Endothelial cell of umbilical vein (primary cell): Measurements from ENCODE around the gene PARVA. TPM values are rescaled to one million over a fixed set of nuclear protein-coding genes. Genes with fewer than 3 reads are reported as not detected.

Experiments used
- BruUV-seq: library from RNA; stranded (reverse); fragments of 400-500 nt; replicated peaks from 2 replicates; lab custom pipeline; 2021; lab: Mats Ljungman, UMichigan
- CTCF ChIA-PET: fragments of 300-600, 350-600 bp; sonication (Branson Sonifier 250); formaldehyde crosslinking; loops from one replicate; lab custom pipeline; 2021; ENCODE audit warnings: antibody characterized with exemption, inconsistent platforms; lab: Charles Lee
- POLR2A ChIA-PET: fragments of 300-600, 350-600 bp; sonication (Branson Sonifier 250); formaldehyde crosslinking; loops from one replicate; lab custom pipeline; 2021; ENCODE audit warnings: antibody characterized with exemption, inconsistent platforms; lab: Charles Lee
- DNase-seq: peaks from one replicate; pipeline ENCODE4 v3.0.0-alpha.2; 2011; ENCODE audit warnings: low read depth, low spot score
- FAIRE-seq: peaks from 2 replicates; lab custom pipeline; 2011; peaks lifted over from hg19 to GRCh38; lab: Jason Lieb, UNC
- H2AFZ ChIP-seq: 2 replicates; pipeline ENCODE4 v1.6.0; 2012; ENCODE audit warnings: low read depth, low read length, control low read depth, inconsistent platforms
- H3K27ac ChIP-seq: 2 replicates; pipeline ENCODE4 v1.5.1; 2011; ENCODE audit warnings: low read depth, mild to moderate bottlenecking, control low read depth, low read length, moderate library complexity; ENCODE audit not compliant: insufficient read depth
- H3K27me3 ChIP-seq, 2 experiments: 2 replicates each; pipeline versions ENCODE4 v1.6.0 to v1.6.1; 2011; ENCODE audit warnings: low read length in 2 of 2, mixed read lengths in 1 of 2; ENCODE audit not compliant: control insufficient read depth in 2 of 2, insufficient read depth in 2 of 2
- H3K36me3 ChIP-seq, 2 experiments: 2 replicates in 1 of 2; 3 replicates in 1 of 2; pipeline ENCODE4 v1.5.1; 2011; ENCODE audit warnings: low read length in 2 of 2, mild to moderate bottlenecking in 1 of 2, moderate library complexity in 1 of 2; ENCODE audit not compliant: control insufficient read depth in 2 of 2, insufficient read depth in 2 of 2; ENCODE audit errors: extremely low read depth in 1 of 2
- H3K4me1 ChIP-seq: 3 replicates; pipeline ENCODE4 v1.5.1; 2011; ENCODE audit warnings: mild to moderate bottlenecking, low read length; ENCODE audit not compliant: control insufficient read depth, insufficient read depth; ENCODE audit errors: extremely low read depth
- H3K4me2 ChIP-seq: 2 replicates; pipeline ENCODE4 v1.6.1; 2011; ENCODE audit warnings: low read length, control low read depth, mixed read lengths; ENCODE audit not compliant: insufficient read depth
- H3K4me3 ChIP-seq, 3 experiments: fragments of 200-600 bp in 1 of 3; sonication (generic), shearing (Covaris generic) in 1 of 3; replicated peaks in 1 of 3; 2 replicates each; pipeline ENCODE4 v1.5.1; 2011 to 2016; ENCODE audit warnings: control low read depth in 3 of 3, low read length in 3 of 3, mild to moderate bottlenecking in 2 of 3, inconsistent platforms in 1 of 3, low read depth in 1 of 3, moderate library complexity in 1 of 3; ENCODE audit not compliant: insufficient read depth in 1 of 3
- H3K79me2 ChIP-seq: 2 replicates; pipeline ENCODE4 v1.6.0; 2012; ENCODE audit warnings: low read length, inconsistent platforms; ENCODE audit not compliant: control insufficient read depth, insufficient read depth
- H3K9ac ChIP-seq: replicated peaks from 2 replicates; pipeline ENCODE3; 2011; ENCODE audit warnings: low read length, control low read depth; ENCODE audit not compliant: insufficient read depth; ENCODE audit errors: extremely low read depth
- H3K9me1 ChIP-seq: replicated peaks from 3 replicates; pipeline ENCODE4 v1.6.0; 2011; ENCODE audit warnings: mild to moderate bottlenecking, low read length; ENCODE audit not compliant: control insufficient read depth, insufficient read depth; ENCODE audit errors: extremely low read depth
- H3K9me3 ChIP-seq: replicated peaks from 2 replicates; pipeline ENCODE4 v1.5.1; 2012; ENCODE audit warnings: low read length, inconsistent platforms; ENCODE audit not compliant: control insufficient read depth, insufficient read depth
- H4K20me1 ChIP-seq: replicated peaks from 2 replicates; pipeline ENCODE3; 2011; ENCODE audit warnings: mild to moderate bottlenecking, low read length; ENCODE audit not compliant: control insufficient read depth, insufficient read depth; ENCODE audit errors: extremely low read depth
- EZH2 ChIP-seq: IDR thresholded peaks from 2 replicates; pipeline ENCODE4 v1.6.1; 2012; ENCODE audit warnings: borderline replicate concordance, low read depth, mild to moderate bottlenecking, moderate library complexity, low read length, inconsistent platforms; ENCODE audit not compliant: severe bottlenecking
- FOS ChIP-seq: IDR thresholded peaks from 2 replicates; pipeline ENCODE4 v1.6.1; 2011; ENCODE audit warnings: mild to moderate bottlenecking, low read length, moderate library complexity, borderline replicate concordance; ENCODE audit not compliant: insufficient read depth
- GATA2 ChIP-seq: IDR thresholded peaks from 2 replicates; pipeline ENCODE4 v1.7.0; 2011; ENCODE audit warnings: low read depth, mild to moderate bottlenecking, moderate library complexity, mixed read lengths, low read length; ENCODE audit not compliant: insufficient read length, insufficient read depth
- JUN ChIP-seq: IDR thresholded peaks from 2 replicates; pipeline ENCODE4 v1.6.1; 2011; ENCODE audit warnings: borderline replicate concordance, low read depth; ENCODE audit not compliant: insufficient read length, insufficient read depth
- MYC ChIP-seq: IDR thresholded peaks from one replicate; pipeline ENCODE4 v1.6.1; 2011; ENCODE audit warnings: mild to moderate bottlenecking, low read depth, low read length
- POLR2A ChIP-seq: IDR thresholded peaks from 2 replicates; pipeline ENCODE4 v1.6.1; 2012; ENCODE audit warnings: low read depth, mild to moderate bottlenecking, control low read depth, low read length
- POLR2AphosphoS5 ChIP-seq: IDR thresholded peaks from 2 replicates; pipeline ENCODE4 v1.6.1; 2012; ENCODE audit warnings: low read depth, mild to moderate bottlenecking, control low read depth, low read length, moderate library complexity; ENCODE audit not compliant: insufficient read depth
- dilution Hi-C: fragments of 300-500 bp; cut with MboI; formaldehyde crosslinking; loops from one replicate; pipeline ENCODE4 v1.15.0; 2019; ENCODE audit warnings: low sequenced_read_pairs; ENCODE audit not compliant: extremely low pct_ligation_motif_present
- intact Hi-C: fragments of 100-400 bp; cut with micrococcal nuclease; formaldehyde crosslinking; loops from one replicate; pipeline ENCODE4 v1.10.0; 2022
- polyA plus RNA-seq, 4 experiments: library from polyadenylated mRNA; depleted of rRNA in 3 of 4; stranded (reverse) in 3 of 4; unstranded in 1 of 4; fragments of >200 nt; gene quantifications; 2 replicates each; pipeline versions ENCODE4 v1.2.1 to v1.2.3, GENCODE V29; 2011 to 2012; ENCODE audit warnings: missing spikeins in 1 of 4
- total RNA-seq: library from RNA; stranded (reverse); gene quantifications from 2 replicates; pipeline ENCODE4 v1.2.3, GENCODE V29; 2021
- TF ChIP-seq, protein P1 (sequence below): IDR thresholded peaks from 2 replicates; pipeline ENCODE4 v1.6.1; 2011; ENCODE audit not compliant: insufficient read depth, insufficient read length
- TF ChIP-seq, protein P2 (sequence below), 2 donors: IDR thresholded peaks; 1 replicate in 1 of 2; 2 replicates in 1 of 2; pipeline ENCODE4 v1.5.1; 2011; ENCODE audit warnings: low read length in 2 of 2, mild to moderate bottlenecking in 2 of 2, moderate library complexity in 2 of 2, control low read depth in 1 of 2, inconsistent platforms in 1 of 2, low read depth in 1 of 2; ENCODE audit not compliant: insufficient read depth in 1 of 2; ENCODE audit errors: extremely low read depth in 1 of 2

PARVA gene
- total and polyA plus RNA-seq, 2 donors (not counting 3 experiments of a cell fraction or from before 2014, with no cell fraction given) = 40.6 to 104 TPM

- no peak overlapping the region for H3K27ac ChIP-seq
- BruUV-seq = no TSS peak
- intact Hi-C loops (no loop called here), dilution Hi-C loops (no loop called here)
- H3K9me1 ChIP-seq = no peaks in the 10 kb centered on the region
- no peaks in the 10 kb centered on the region for H3K79me2 ChIP-seq
- FAIRE-seq (no peak), DNase-seq (no peak)
- POLR2A ChIA-PET = interaction anchor here (0.7 kb wide), 1 partner anchor 289 kb away, joined by 4 read pairs; no protein-coding TSS in a partner anchor
- no peak overlapping the region for H2AFZ ChIP-seq
- no peaks in the 10 kb centered on the region for H3K4me1 ChIP-seq
- CTCF ChIA-PET = interaction anchor here (0.8 to 1.4 kb wide), 3 partner anchors 10 to 193 kb away, joined by 3 to 4 read pairs (median 3); no protein-coding TSS in a partner anchor
- H3K27me3 ChIP-seq = no peaks in the 10 kb centered on the region
- no peaks in the 10 kb centered on the region for H3K9me3 ChIP-seq
- no peak overlapping the region for H3K4me2 ChIP-seq
- H3K36me3 ChIP-seq = peaks cover 6 to 11% of the 10 kb centered on the region in 2 experiments
- H3K9ac ChIP-seq = no peak overlapping the region
- no peak overlapping the region for H3K4me3 ChIP-seq
- H4K20me1 ChIP-seq = no peaks in the 10 kb centered on the region
- TF ChIP-seq GATA2 (no peak), POLR2A (no peak), FOS (no peak), EZH2 (no peak), JUN (no peak), POLR2AphosphoS5 (no peak), MYC (no peak)
- TF ChIP-seq, protein P1, sequence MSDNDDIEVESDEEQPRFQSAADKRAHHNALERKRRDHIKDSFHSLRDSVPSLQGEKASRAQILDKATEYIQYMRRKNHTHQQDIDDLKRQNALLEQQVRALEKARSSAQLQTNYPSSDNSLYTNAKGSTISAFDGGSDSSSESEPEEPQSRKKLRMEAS = no peak
- TF ChIP-seq, protein P2, sequence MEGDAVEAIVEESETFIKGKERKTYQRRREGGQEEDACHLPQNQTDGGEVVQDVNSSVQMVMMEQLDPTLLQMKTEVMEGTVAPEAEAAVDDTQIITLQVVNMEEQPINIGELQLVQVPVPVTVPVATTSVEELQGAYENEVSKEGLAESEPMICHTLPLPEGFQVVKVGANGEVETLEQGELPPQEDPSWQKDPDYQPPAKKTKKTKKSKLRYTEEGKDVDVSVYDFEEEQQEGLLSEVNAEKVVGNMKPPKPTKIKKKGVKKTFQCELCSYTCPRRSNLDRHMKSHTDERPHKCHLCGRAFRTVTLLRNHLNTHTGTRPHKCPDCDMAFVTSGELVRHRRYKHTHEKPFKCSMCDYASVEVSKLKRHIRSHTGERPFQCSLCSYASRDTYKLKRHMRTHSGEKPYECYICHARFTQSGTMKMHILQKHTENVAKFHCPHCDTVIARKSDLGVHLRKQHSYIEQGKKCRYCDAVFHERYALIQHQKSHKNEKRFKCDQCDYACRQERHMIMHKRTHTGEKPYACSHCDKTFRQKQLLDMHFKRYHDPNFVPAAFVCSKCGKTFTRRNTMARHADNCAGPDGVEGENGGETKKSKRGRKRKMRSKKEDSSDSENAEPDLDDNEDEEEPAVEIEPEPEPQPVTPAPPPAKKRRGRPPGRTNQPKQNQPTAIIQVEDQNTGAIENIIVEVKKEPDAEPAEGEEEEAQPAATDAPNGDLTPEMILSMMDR (IDR thresholded peaks at IDR 0.05; ENCODE audit: extremely low read depth in 1 of 2, insufficient read depth in 1 of 2, low read depth in 1 of 2, low read length in 2 of 2) = no peak
These were observed 147.5 kb downstream of the PARVA start for GRCh38 chr11:12524865-12525264.
